NCI-H748 (cell line): Measurements from ENCODE around the gene KIF26B.
"Not testable (repeated sequence)": the region's sequence is repeated elsewhere in the genome, so short reads cannot be mapped to it uniquely, and the experiment has no call there.

Source experiments
- DNase-seq: peaks from one replicate; lab custom pipeline; 2025; ENCODE audit not compliant: unreplicated experiment; lab: John Stamatoyannopoulos, UW

KIF26B gene

GRCh38 chr1:245687636-245688535 lies 533.1 kb downstream of the KIF26B start:
- DNase-seq = no peak

- DNase-seq = no peak
Observed at GRCh38 chr1:245688536-245689453, 534.0 kb downstream of the KIF26B start.

GRCh38 chr1:245690156-245690690 lies 535.4 kb downstream of the KIF26B start:
- DNase-seq = no peak

- DNase-seq = no peak
Observed at GRCh38 chr1:245690946-245691541, 536.3 kb downstream of the KIF26B start.

- DNase-seq = no peak
Observed at GRCh38 chr1:245691897-245692296, 537.1 kb downstream of the KIF26B start.

- no peak for DNase-seq
Observed at GRCh38 chr1:245692318-245692717, 537.5 kb downstream of the KIF26B start.

- no peak for DNase-seq
Observed at GRCh38 chr1:245693116-245693793, 538.5 kb downstream of the KIF26B start.

GRCh38 chr1:245693941-245694752 lies 539.4 kb downstream of the KIF26B start:
- DNase-seq = no peak

- DNase-seq = no peak
Observed at GRCh38 chr1:245694753-245695195, 540.0 kb downstream of the KIF26B start.

GRCh38 chr1:245695211-245695610 lies 540.4 kb downstream of the KIF26B start:
- no peak for DNase-seq

GRCh38 chr1:245695701-245696100 lies 540.9 kb downstream of the KIF26B start:
- DNase-seq = not testable (repeated sequence)

GRCh38 chr1:245698116-245698515 lies 543.3 kb downstream of the KIF26B start:
- no peak for DNase-seq

- peak; percentile 15 for DNase-seq
Observed at GRCh38 chr1:245698860-245699259, 544.1 kb downstream of the KIF26B start.

GRCh38 chr1:245700631-245701030 lies 545.8 kb downstream of the KIF26B start:
- no peak for DNase-seq

- DNase-seq = no peak
Observed at GRCh38 chr1:245701631-245702030, 546.8 kb downstream of the KIF26B start.

GRCh38 chr1:245702346-245702745 lies 547.6 kb downstream of the KIF26B start:
- no peak for DNase-seq

GRCh38 chr1:245704341-245704740 lies 549.6 kb downstream of the KIF26B start:
- no peak for DNase-seq

GRCh38 chr1:245704765-245705164 lies 550.0 kb downstream of the KIF26B start:
- no peak for DNase-seq

GRCh38 chr1:245707941-245708340 lies 553.2 kb downstream of the KIF26B start:
- no peak for DNase-seq
